K562 (cell line): ENCODE results near the gene OR52B6.

Experiments
- ESRRA ChIP-seq: fragments of 450-650 bp; IDR thresholded peaks from 2 replicates; pipeline ENCODE4 v1.6.1; 2014; ENCODE audit warnings: low read depth, mild to moderate bottlenecking, moderate library complexity, borderline replicate concordance
- NKRF ChIP-seq: fragments of 450-650 bp; IDR thresholded peaks from 2 replicates; pipeline ENCODE4 v1.6.1; 2016; ENCODE audit warnings: borderline replicate concordance
- SIN3A ChIP-seq, 2 experiments: fragments of 150-350 bp in 1 of 2; IDR thresholded peaks; 2 replicates each; pipeline ENCODE4 v1.6.1; 2011 to 2016; ENCODE audit warnings: borderline replicate concordance in 2 of 2, low read depth in 2 of 2, low read length in 2 of 2, mild to moderate bottlenecking in 2 of 2, moderate library complexity in 2 of 2; ENCODE audit not compliant: control insufficient read depth in 1 of 2
- SREBF2 ChIP-seq: sonication (generic); formaldehyde crosslinking; IDR thresholded peaks from 2 replicates; pipeline ENCODE4 v1.4.0; 2020; ENCODE audit warnings: mild to moderate bottlenecking, missing genetic modification reagents
- USF2 ChIP-seq: sonication (generic); formaldehyde crosslinking; IDR thresholded peaks from 2 replicates; pipeline ENCODE4 v1.5.0; 2020; ENCODE audit warnings: missing genetic modification reagents
- ZNF253 ChIP-seq: fragments of 250-450 bp; sonication (Bioruptor Pico); conservative IDR thresholded peaks from 2 replicates; pipeline ENCODE4 v1.6.1; 2021; ENCODE audit warnings: mild to moderate bottlenecking
- ZNF785 ChIP-seq: fragments of 250-450 bp; sonication (Bioruptor Pico); IDR thresholded peaks from 2 replicates; pipeline ENCODE4 v1.4.0; 2020; ENCODE audit warnings: mild to moderate bottlenecking
- TF ChIP-seq, protein P1 (sequence below): IDR thresholded peaks from 2 replicates; pipeline ENCODE4 v1.6.1; 2011; ENCODE audit warnings: borderline replicate concordance, low read depth, mild to moderate bottlenecking, moderate library complexity, low read length; ENCODE audit not compliant: insufficient read depth, poor library complexity, severe bottlenecking
- TF ChIP-seq, protein P2 (sequence below): fragments of 250-450 bp; sonication (Bioruptor Pico); IDR thresholded peaks from 2 replicates; pipeline ENCODE4 v1.8.0; 2022; ENCODE audit warnings: inconsistent platforms
- TF ChIP-seq, protein P3 (sequence below): fragments of 250-450 bp; sonication (Bioruptor Pico); IDR thresholded peaks from 2 replicates; pipeline ENCODE4 v1.4.0; 2020; ENCODE audit warnings: mild to moderate bottlenecking, moderate library complexity

DNA sequence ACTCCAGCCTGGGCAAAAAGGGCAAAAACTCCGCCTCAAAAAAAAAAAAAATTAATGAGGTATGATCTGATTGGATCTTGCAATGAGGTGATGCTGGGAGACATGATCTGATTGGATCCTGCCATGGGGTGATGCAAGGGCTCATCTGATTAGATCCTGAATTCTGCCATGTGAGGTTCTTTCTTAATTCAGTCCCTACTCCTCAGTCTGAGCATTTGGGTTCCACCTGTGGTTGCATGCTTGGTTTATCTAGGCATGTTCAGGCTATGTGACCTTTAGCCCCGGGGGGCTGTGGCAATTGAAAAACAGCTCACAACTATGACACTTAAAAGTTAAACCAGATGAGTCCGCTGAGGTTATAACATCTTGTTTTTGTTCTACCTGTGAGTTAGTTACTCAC, 10.9 kb downstream of the OR52B6 start:
- TF ChIP-seq USF2 (CRISPR knock-in tag) = no peak
- TF ChIP-seq, protein P1, sequence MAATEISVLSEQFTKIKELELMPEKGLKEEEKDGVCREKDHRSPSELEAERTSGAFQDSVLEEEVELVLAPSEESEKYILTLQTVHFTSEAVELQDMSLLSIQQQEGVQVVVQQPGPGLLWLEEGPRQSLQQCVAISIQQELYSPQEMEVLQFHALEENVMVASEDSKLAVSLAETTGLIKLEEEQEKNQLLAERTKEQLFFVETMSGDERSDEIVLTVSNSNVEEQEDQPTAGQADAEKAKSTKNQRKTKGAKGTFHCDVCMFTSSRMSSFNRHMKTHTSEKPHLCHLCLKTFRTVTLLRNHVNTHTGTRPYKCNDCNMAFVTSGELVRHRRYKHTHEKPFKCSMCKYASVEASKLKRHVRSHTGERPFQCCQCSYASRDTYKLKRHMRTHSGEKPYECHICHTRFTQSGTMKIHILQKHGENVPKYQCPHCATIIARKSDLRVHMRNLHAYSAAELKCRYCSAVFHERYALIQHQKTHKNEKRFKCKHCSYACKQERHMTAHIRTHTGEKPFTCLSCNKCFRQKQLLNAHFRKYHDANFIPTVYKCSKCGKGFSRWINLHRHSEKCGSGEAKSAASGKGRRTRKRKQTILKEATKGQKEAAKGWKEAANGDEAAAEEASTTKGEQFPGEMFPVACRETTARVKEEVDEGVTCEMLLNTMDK = no peak
- no peak for TF ChIP-seq SREBF2 (CRISPR knock-in tag)
- TF ChIP-seq ZNF785 (CRISPR knock-in tag) = no peak
- TF ChIP-seq SIN3A (IDR thresholded peaks at IDR 0.05; ENCODE audit: borderline replicate concordance in 2 of 2, control insufficient read depth in 1 of 2, low read depth in 2 of 2, low read length in 2 of 2) = no peak
- TF ChIP-seq ESRRA = no peak
- TF ChIP-seq, protein P2, sequence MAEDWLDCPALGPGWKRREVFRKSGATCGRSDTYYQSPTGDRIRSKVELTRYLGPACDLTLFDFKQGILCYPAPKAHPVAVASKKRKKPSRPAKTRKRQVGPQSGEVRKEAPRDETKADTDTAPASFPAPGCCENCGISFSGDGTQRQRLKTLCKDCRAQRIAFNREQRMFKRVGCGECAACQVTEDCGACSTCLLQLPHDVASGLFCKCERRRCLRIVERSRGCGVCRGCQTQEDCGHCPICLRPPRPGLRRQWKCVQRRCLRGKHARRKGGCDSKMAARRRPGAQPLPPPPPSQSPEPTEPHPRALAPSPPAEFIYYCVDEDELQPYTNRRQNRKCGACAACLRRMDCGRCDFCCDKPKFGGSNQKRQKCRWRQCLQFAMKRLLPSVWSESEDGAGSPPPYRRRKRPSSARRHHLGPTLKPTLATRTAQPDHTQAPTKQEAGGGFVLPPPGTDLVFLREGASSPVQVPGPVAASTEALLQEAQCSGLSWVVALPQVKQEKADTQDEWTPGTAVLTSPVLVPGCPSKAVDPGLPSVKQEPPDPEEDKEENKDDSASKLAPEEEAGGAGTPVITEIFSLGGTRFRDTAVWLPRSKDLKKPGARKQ (CRISPR knock-in tag) = no peak
- TF ChIP-seq, protein P3, sequence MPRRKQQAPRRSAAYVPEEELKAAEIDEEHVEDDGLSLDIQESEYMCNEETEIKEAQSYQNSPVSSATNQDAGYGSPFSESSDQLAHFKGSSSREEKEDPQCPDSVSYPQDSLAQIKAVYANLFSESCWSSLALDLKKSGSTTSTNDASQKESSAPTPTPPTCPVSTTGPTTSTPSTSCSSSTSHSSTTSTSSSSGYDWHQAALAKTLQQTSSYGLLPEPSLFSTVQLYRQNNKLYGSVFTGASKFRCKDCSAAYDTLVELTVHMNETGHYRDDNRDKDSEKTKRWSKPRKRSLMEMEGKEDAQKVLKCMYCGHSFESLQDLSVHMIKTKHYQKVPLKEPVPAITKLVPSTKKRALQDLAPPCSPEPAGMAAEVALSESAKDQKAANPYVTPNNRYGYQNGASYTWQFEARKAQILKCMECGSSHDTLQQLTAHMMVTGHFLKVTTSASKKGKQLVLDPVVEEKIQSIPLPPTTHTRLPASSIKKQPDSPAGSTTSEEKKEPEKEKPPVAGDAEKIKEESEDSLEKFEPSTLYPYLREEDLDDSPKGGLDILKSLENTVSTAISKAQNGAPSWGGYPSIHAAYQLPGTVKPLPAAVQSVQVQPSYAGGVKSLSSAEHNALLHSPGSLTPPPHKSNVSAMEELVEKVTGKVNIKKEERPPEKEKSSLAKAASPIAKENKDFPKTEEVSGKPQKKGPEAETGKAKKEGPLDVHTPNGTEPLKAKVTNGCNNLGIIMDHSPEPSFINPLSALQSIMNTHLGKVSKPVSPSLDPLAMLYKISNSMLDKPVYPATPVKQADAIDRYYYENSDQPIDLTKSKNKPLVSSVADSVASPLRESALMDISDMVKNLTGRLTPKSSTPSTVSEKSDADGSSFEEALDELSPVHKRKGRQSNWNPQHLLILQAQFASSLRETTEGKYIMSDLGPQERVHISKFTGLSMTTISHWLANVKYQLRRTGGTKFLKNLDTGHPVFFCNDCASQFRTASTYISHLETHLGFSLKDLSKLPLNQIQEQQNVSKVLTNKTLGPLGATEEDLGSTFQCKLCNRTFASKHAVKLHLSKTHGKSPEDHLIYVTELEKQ = no peak
- no peak for TF ChIP-seq ZNF253 (CRISPR knock-in tag)
- no peak for TF ChIP-seq NKRF
